ENCODE data around the gene PGM5. TPM values are rescaled to one million over a fixed set of nuclear protein-coding genes. Genes with fewer than 3 reads are reported as not detected.

The PGM5 gene
- total and polyA plus RNA-seq, 4 experiments from 2014 or later, result not detected

GRCh38 chr9:68427216-68427977 lies 71.0 kb downstream of the PGM5 start:
- Mint-ChIP-seq H3K4me1 (no peaks in the 10 kb centered on the region), H3K27me3 (peaks cover 4 to 5% of the 10 kb centered on the region in 2 donors), H3K4me3 (no peak overlapping the region), H3K9me3 (peaks cover 0 to 10% (median 2%) of the 10 kb centered on the region in 8 donors), H3K36me3 (no peaks in the 10 kb centered on the region), H3K27ac (no peak overlapping the region)
- no peaks in the 10 kb centered on the region for H3K9me3 ChIP-seq (ENCODE audit: control insufficient read depth in 1 of 2, low read length in 2 of 2)
- H3K27ac ChIP-seq (ENCODE audit: low read depth, low read length), result no peak overlapping the region
- CTCF ChIA-PET (ENCODE audit: partially characterized antibody), result no interaction called here
- no peak for DNase-seq
- POLR2A ChIA-PET (ENCODE audit: partially characterized antibody), result no interaction called here
- H3K27me3 ChIP-seq (ENCODE audit: insufficient read depth, low read length), result no peaks in the 10 kb centered on the region
- intact Hi-C loops (cut with micrococcal nuclease), result no loop called here
- H3K36me3 ChIP-seq (ENCODE audit: insufficient read depth, low read length), result no peaks in the 10 kb centered on the region
- no peak overlapping the region for H3K4me3 ChIP-seq (ENCODE audit: low read length in 2 of 2)
- H3K4me1 ChIP-seq (ENCODE audit: insufficient read depth, low read length), result no peaks in the 10 kb centered on the region

GRCh38 chr9:68428481-68428880 lies 72.1 kb downstream of the PGM5 start:
- H3K9me3 ChIP-seq (ENCODE audit: control insufficient read depth in 1 of 2, low read length in 2 of 2), result no peaks in the 10 kb centered on the region
- H3K9me3 Mint-ChIP-seq, result peaks cover 0 to 4% (median 2%) of the 10 kb centered on the region in 8 donors
- intact Hi-C loops (cut with micrococcal nuclease), result no loop called here
- H3K4me1 ChIP-seq (ENCODE audit: insufficient read depth, low read length), result no peaks in the 10 kb centered on the region
- no peak overlapping the region for H3K4me3 ChIP-seq (ENCODE audit: low read length in 2 of 2)
- H3K27ac Mint-ChIP-seq, result no peak overlapping the region
- no peak overlapping the region for H3K4me3 Mint-ChIP-seq
- H3K36me3 ChIP-seq (ENCODE audit: insufficient read depth, low read length), result no peaks in the 10 kb centered on the region
- ChIA-PET CTCF (ENCODE audit: partially characterized antibody) (interaction anchor here (2.1 kb wide), 1 partner anchor 11 kb away, joined by 5 read pairs; no protein-coding TSS in a partner anchor), POLR2A (ENCODE audit: partially characterized antibody) (no interaction called here)
- H3K27me3 ChIP-seq (ENCODE audit: insufficient read depth, low read length), result no peaks in the 10 kb centered on the region
- no peaks in the 10 kb centered on the region for H3K36me3 Mint-ChIP-seq
- H3K27me3 Mint-ChIP-seq, result peaks cover 3 to 5% of the 10 kb centered on the region in 2 donors
- no peak for DNase-seq
- no peak overlapping the region for H3K27ac ChIP-seq (ENCODE audit: low read depth, low read length)
- H3K4me1 Mint-ChIP-seq, result no peaks in the 10 kb centered on the region

- no peaks in the 10 kb centered on the region for H3K4me1 Mint-ChIP-seq
- H3K36me3 ChIP-seq (ENCODE audit: insufficient read depth, low read length), result no peaks in the 10 kb centered on the region
- no peak overlapping the region for H3K27ac Mint-ChIP-seq
- ChIA-PET CTCF (ENCODE audit: partially characterized antibody) (interaction anchor here (2.1 kb wide), 1 partner anchor 12 kb away, joined by 5 read pairs; no protein-coding TSS in a partner anchor), POLR2A (ENCODE audit: partially characterized antibody) (no interaction called here)
- no peak for DNase-seq
- H3K4me3 Mint-ChIP-seq, result no peak overlapping the region
- peaks cover 3 to 4% of the 10 kb centered on the region in 2 donors for H3K27me3 Mint-ChIP-seq
- peaks cover 0 to 3% (median 0%) of the 10 kb centered on the region in 8 donors for H3K9me3 Mint-ChIP-seq
- no peak overlapping the region for H3K4me3 ChIP-seq (ENCODE audit: low read length in 2 of 2)
- intact Hi-C loops (cut with micrococcal nuclease), result no loop called here
- H3K9me3 ChIP-seq (ENCODE audit: control insufficient read depth in 1 of 2, low read length in 2 of 2), result no peaks in the 10 kb centered on the region
- no peak overlapping the region for H3K27ac ChIP-seq (ENCODE audit: low read depth, low read length)
- H3K4me1 ChIP-seq (ENCODE audit: insufficient read depth, low read length), result no peaks in the 10 kb centered on the region
- no peaks in the 10 kb centered on the region for H3K27me3 ChIP-seq (ENCODE audit: insufficient read depth, low read length)
- H3K36me3 Mint-ChIP-seq, result no peaks in the 10 kb centered on the region
Observed at GRCh38 chr9:68429631-68430030, 73.2 kb downstream of the PGM5 start.

- H3K4me3 Mint-ChIP-seq, result no peak overlapping the region
- CTCF ChIA-PET (ENCODE audit: partially characterized antibody), result interaction anchor here (0.9 kb wide), 1 partner anchor 12 kb away, joined by 3 read pairs; no protein-coding TSS in a partner anchor
- POLR2A ChIA-PET (ENCODE audit: partially characterized antibody), result no interaction called here
Observed at GRCh38 chr9:68431307-68431706, 74.9 kb downstream of the PGM5 start.

GRCh38 chr9:68433531-68434110 lies 77.2 kb downstream of the PGM5 start:
- Histone ChIP-seq H3K36me3 (ENCODE audit: insufficient read depth, low read length) (no peaks in the 10 kb centered on the region), H3K4me3 (ENCODE audit: low read length in 2 of 2) (no peak overlapping the region), H3K9me3 (ENCODE audit: control insufficient read depth in 1 of 2, low read length in 2 of 2) (no peaks in the 10 kb centered on the region), H3K27me3 (ENCODE audit: insufficient read depth, low read length) (no peaks in the 10 kb centered on the region), H3K27ac (ENCODE audit: low read depth, low read length) (no peak overlapping the region), H3K4me1 (ENCODE audit: insufficient read depth, low read length) (no peaks in the 10 kb centered on the region)
- Mint-ChIP-seq H3K27me3 (peaks cover 0 to 2% of the 10 kb centered on the region in 2 donors), H3K4me1 (no peaks in the 10 kb centered on the region), H3K27ac (no peak overlapping the region), H3K4me3 (no peak overlapping the region), H3K9me3 (peaks cover 0 to 3% (median 0%) of the 10 kb centered on the region in 8 donors), H3K36me3 (no peaks in the 10 kb centered on the region)
- ChIA-PET POLR2A (ENCODE audit: partially characterized antibody) (no interaction called here), CTCF (ENCODE audit: partially characterized antibody) (no interaction called here)
- DNase-seq, result no peak
- intact Hi-C loops (cut with micrococcal nuclease), result no loop called here

More at GRCh38 chr9:68431307-68431706, 74.9 kb downstream of the PGM5 start:
- H3K27me3 ChIP-seq (ENCODE audit: insufficient read depth, low read length), result no peaks in the 10 kb centered on the region
- H3K36me3 ChIP-seq (ENCODE audit: insufficient read depth, low read length), result no peaks in the 10 kb centered on the region
- H3K36me3 Mint-ChIP-seq, result no peaks in the 10 kb centered on the region
- H3K27ac Mint-ChIP-seq, result no peak overlapping the region
- no peaks in the 10 kb centered on the region for H3K4me1 ChIP-seq (ENCODE audit: insufficient read depth, low read length)
- peaks cover 0 to 4% of the 10 kb centered on the region in 2 donors for H3K27me3 Mint-ChIP-seq
- peaks cover 0 to 2% (median 0%) of the 10 kb centered on the region in 8 donors for H3K9me3 Mint-ChIP-seq
- H3K4me3 ChIP-seq (ENCODE audit: low read length in 2 of 2), result no peak overlapping the region
- intact Hi-C loops (cut with micrococcal nuclease), result no loop called here
- DNase-seq, result no peak
- no peak overlapping the region for H3K27ac ChIP-seq (ENCODE audit: low read depth, low read length)
- no peaks in the 10 kb centered on the region for H3K9me3 ChIP-seq (ENCODE audit: control insufficient read depth in 1 of 2, low read length in 2 of 2)
- H3K4me1 Mint-ChIP-seq, result no peaks in the 10 kb centered on the region

- no peaks in the 10 kb centered on the region for H3K9me3 ChIP-seq (ENCODE audit: control insufficient read depth in 1 of 2, low read length in 2 of 2)
- H3K9me3 Mint-ChIP-seq, result peaks cover 0 to 16% (median 11%) of the 10 kb centered on the region in 8 donors
- no peak overlapping the region for H3K27ac ChIP-seq (ENCODE audit: low read depth, low read length)
- no peaks in the 10 kb centered on the region for H3K4me1 ChIP-seq (ENCODE audit: insufficient read depth, low read length)
- H3K27ac Mint-ChIP-seq, result no peak overlapping the region
- no peaks in the 10 kb centered on the region for H3K36me3 Mint-ChIP-seq
- ChIA-PET CTCF (ENCODE audit: partially characterized antibody) (no interaction called here), POLR2A (ENCODE audit: partially characterized antibody) (no interaction called here)
- DNase-seq, result no peak
- H3K27me3 Mint-ChIP-seq, result peaks cover 0 to 2% of the 10 kb centered on the region in 2 donors
- intact Hi-C loops (cut with micrococcal nuclease), result no loop called here
- H3K4me3 ChIP-seq (ENCODE audit: low read length in 2 of 2), result no peak overlapping the region
- no peak overlapping the region for H3K4me3 Mint-ChIP-seq
- no peaks in the 10 kb centered on the region for H3K27me3 ChIP-seq (ENCODE audit: insufficient read depth, low read length)
- H3K4me1 Mint-ChIP-seq, result no peaks in the 10 kb centered on the region
- H3K36me3 ChIP-seq (ENCODE audit: insufficient read depth, low read length), result no peaks in the 10 kb centered on the region
Observed at GRCh38 chr9:68437785-68438184, 81.4 kb downstream of the PGM5 start.

GRCh38 chr9:68443624-68444023 lies 87.2 kb downstream of the PGM5 start:
- Histone ChIP-seq H3K36me3 (ENCODE audit: insufficient read depth, low read length) (no peaks in the 10 kb centered on the region), H3K27me3 (ENCODE audit: insufficient read depth, low read length) (no peaks in the 10 kb centered on the region), H3K4me1 (ENCODE audit: insufficient read depth, low read length) (no peaks in the 10 kb centered on the region), H3K27ac (ENCODE audit: low read depth, low read length) (no peak overlapping the region), H3K4me3 (ENCODE audit: low read length in 2 of 2) (no peak overlapping the region), H3K9me3 (ENCODE audit: control insufficient read depth in 1 of 2, low read length in 2 of 2) (no peaks in the 10 kb centered on the region)
- POLR2A ChIA-PET (ENCODE audit: partially characterized antibody), result no interaction called here
- H3K4me1 Mint-ChIP-seq, result no peaks in the 10 kb centered on the region
- H3K9me3 Mint-ChIP-seq, result peaks cover 2 to 16% (median 11%) of the 10 kb centered on the region in 8 donors
- intact Hi-C loops (cut with micrococcal nuclease), result no loop called here
- DNase-seq, result no peak
- CTCF ChIA-PET (ENCODE audit: partially characterized antibody), result no interaction called here
- H3K27ac Mint-ChIP-seq, result no peak overlapping the region
- no peak overlapping the region for H3K4me3 Mint-ChIP-seq
- H3K27me3 Mint-ChIP-seq, result peaks cover 2 to 4% of the 10 kb centered on the region in 2 donors
- no peaks in the 10 kb centered on the region for H3K36me3 Mint-ChIP-seq
